A549 (cell line): ENCODE data around the gene ZNF672. TPM values are rescaled to one million over a fixed set of nuclear protein-coding genes. Genes with fewer than 3 reads are reported as not detected.
"Not testable (repeated sequence)": the region's sequence is repeated elsewhere in the genome, so short reads cannot be mapped to it uniquely, and the experiment has no call there.

ENCODE experiments used
- ATAC-seq, 2 experiments: fragments of 200-7000 bp in 1 of 2; fragments of >200 bp in 1 of 2; cut with Nextera tagmentation in 1 of 2; cut with Tn5 transposase in 1 of 2; 3 replicates each; pipeline versions ENCODE4 v1.8.0 to v1.9.1; 2018 to 2020; ENCODE audit warnings: mild to moderate bottlenecking in 1 of 2, moderate library complexity in 1 of 2
- CTCF ChIA-PET: fragments of 300-600 bp; sonication (Branson Sonifier 250); formaldehyde crosslinking; extraction: SDS; loops from one replicate; lab custom pipeline; 2021; ENCODE audit warnings: antibody characterized with exemption, inconsistent platforms; lab: Yijun Ruan, JAX
- POLR2A ChIA-PET: fragments of 350-600 bp; formaldehyde crosslinking; extraction: SDS; loops from one replicate; lab custom pipeline; 2021; ENCODE audit warnings: antibody characterized with exemption, inconsistent platforms; lab: Yijun Ruan, JAX
- DNase-seq, 2 experiments: peaks; one replicate each; pipeline versions ENCODE4 v3.0.0 to v3.0.0-alpha.2; 2011 to 2016; ENCODE audit warnings: low read depth in 1 of 2, low spot score in 1 of 2
- FAIRE-seq: peaks from 2 replicates; lab custom pipeline; 2011; peaks lifted over from hg19 to GRCh38; lab: Jason Lieb, UNC
- H3K27ac ChIP-seq, 2 experiments: fragments of >200 bp; sonication (Bioruptor Twin); formaldehyde crosslinking; 3 replicates each; pipeline ENCODE4 v1.5.1; 2016 to 2017
- H3K4me1 ChIP-seq: fragments of >200 bp; sonication (Bioruptor Twin); formaldehyde crosslinking; 3 replicates; pipeline ENCODE4 v1.6.1; 2016
- H3K4me2 ChIP-seq: fragments of >200 bp; sonication (Bioruptor Twin); formaldehyde crosslinking; 3 replicates; pipeline ENCODE4 v1.6.1; 2016
- H3K4me3 ChIP-seq: fragments of >200 bp; sonication (Bioruptor Twin); formaldehyde crosslinking; 3 replicates; pipeline ENCODE4 v1.5.1; 2016
- H3K9me3 ChIP-seq: fragments of >200 bp; sonication (Bioruptor Twin); formaldehyde crosslinking; 3 replicates; pipeline ENCODE4 v1.6.1; 2016
- CHD4 ChIP-seq: fragments of 200-600 bp; sonication (generic); IDR thresholded peaks from 2 replicates; pipeline ENCODE4 v1.6.1; 2016; ENCODE audit warnings: antibody characterized with exemption, mild to moderate bottlenecking, borderline replicate concordance
- HDAC2 ChIP-seq: fragments of 200-600 bp; sonication (generic); IDR thresholded peaks from 2 replicates; pipeline ENCODE4 v1.6.1; 2016
- HES2 ChIP-seq: fragments of >200 bp; sonication (Bioruptor Twin); formaldehyde crosslinking; IDR thresholded peaks from 2 replicates; pipeline ENCODE4 v1.6.1; 2016
- KDM1A ChIP-seq: fragments of 200-600 bp; sonication (generic); IDR thresholded peaks from 2 replicates; pipeline ENCODE4 v1.6.1; 2016; ENCODE audit warnings: low read depth, mild to moderate bottlenecking
- MYC ChIP-seq: IDR thresholded peaks from 2 replicates; pipeline ENCODE4 v1.6.1; 2012; ENCODE audit warnings: mild to moderate bottlenecking, inconsistent platforms, low read length, improper control_type of control experiment, borderline replicate concordance
- NFE2L2 ChIP-seq: fragments of 150-350 bp; conservative IDR thresholded peaks from 2 replicates; pipeline ENCODE4 v1.6.1; 2014; ENCODE audit warnings: low read length
- PBX3 ChIP-seq: IDR thresholded peaks from 2 replicates; pipeline ENCODE4 v1.6.1; 2012
- POLR2A ChIP-seq: IDR thresholded peaks from 2 replicates; pipeline ENCODE4 v1.6.1; 2012; ENCODE audit warnings: mild to moderate bottlenecking, low read length
- SREBF2 ChIP-seq: fragments of 450-650 bp; IDR thresholded peaks from 2 replicates; pipeline ENCODE4 v1.6.1; 2014; ENCODE audit warnings: mild to moderate bottlenecking, moderate library complexity
- TP53 ChIP-seq: fragments of 250-450 bp; sonication (Bioruptor Pico); IDR thresholded peaks from 2 replicates; pipeline ENCODE4 v1.5.0; 2021; ENCODE audit warnings: mild to moderate bottlenecking, moderate library complexity
- ZFP36 ChIP-seq: fragments of 450-650 bp; IDR thresholded peaks from 2 replicates; pipeline ENCODE4 v1.6.1; 2014; ENCODE audit warnings: borderline replicate concordance; ENCODE audit not compliant: partially characterized antibody
- ZSCAN20 ChIP-seq: fragments of 250-450 bp; sonication (Bioruptor Pico); IDR thresholded peaks from 2 replicates; pipeline ENCODE4 v1.8.0; 2022; ENCODE audit warnings: mild to moderate bottlenecking, moderate library complexity
- WGBS: methylation state at CpG from one replicate; pipeline ENCODE4 v1.1.6; 2017; ENCODE audit errors: missing lambda C conversion rate; 5-methylcytosine and 5-hydroxymethylcytosine counted together
- polyA plus RNA-seq, 4 experiments: library from polyadenylated mRNA; depleted of rRNA in 3 of 4; stranded (reverse); fragments of >200 nt; fragmentation: RNase III in 1 of 4; extraction: RNeasy Plus Mini Kit Qiagen cat#74134 plus additional on column Dnase treatment in 1 of 4; gene quantifications; 2 replicates in 3 of 4; 3 replicates in 1 of 4; pipeline ENCODE4 v1.2.3, GENCODE V29; 2011 to 2017
- TF ChIP-seq, protein P1 (sequence below): fragments of 150-350 bp; IDR thresholded peaks from 2 replicates; pipeline ENCODE4 v1.6.1; 2014; ENCODE audit warnings: low read depth, mild to moderate bottlenecking, low read length
- TF ChIP-seq, protein P2 (sequence below): fragments of 450-650 bp; IDR thresholded peaks from 2 replicates; pipeline ENCODE4 v1.6.1; 2014; ENCODE audit warnings: antibody characterized with exemption

ZNF672 gene
- polyA plus RNA-seq, 2 of the 4 experiments (the other 2 are of a cell fraction) = 18.9 to 20.6 TPM

GRCh38 chr1:248885646-248886045 is 47.6 kb downstream of the ZNF672 start:
- CTCF ChIA-PET = interaction anchor here (0.8 to 2.6 kb wide), 5 partner anchors 12 to 59 kb away, joined by 3 to 11 read pairs (median 4); partner anchors contain the start of genes PGBD2 and SH3BP5L
- Histone ChIP-seq H3K4me3 (no peak overlapping the region), H3K4me1 (no peaks in the 10 kb centered on the region), H3K4me2 (no peak overlapping the region), H3K9me3 (no peaks in the 10 kb centered on the region), H3K27ac (no peak overlapping the region)
- no peak for DNase-seq
- POLR2A ChIA-PET = no interaction called here
- TF ChIP-seq MYC (no peak), CHD4 (no peak), HDAC2 (no peak), HES2 (no peak), NFE2L2 (no peak), TP53 (CRISPR knock-in tag) (no peak), KDM1A (no peak)
- TF ChIP-seq, protein P1, sequence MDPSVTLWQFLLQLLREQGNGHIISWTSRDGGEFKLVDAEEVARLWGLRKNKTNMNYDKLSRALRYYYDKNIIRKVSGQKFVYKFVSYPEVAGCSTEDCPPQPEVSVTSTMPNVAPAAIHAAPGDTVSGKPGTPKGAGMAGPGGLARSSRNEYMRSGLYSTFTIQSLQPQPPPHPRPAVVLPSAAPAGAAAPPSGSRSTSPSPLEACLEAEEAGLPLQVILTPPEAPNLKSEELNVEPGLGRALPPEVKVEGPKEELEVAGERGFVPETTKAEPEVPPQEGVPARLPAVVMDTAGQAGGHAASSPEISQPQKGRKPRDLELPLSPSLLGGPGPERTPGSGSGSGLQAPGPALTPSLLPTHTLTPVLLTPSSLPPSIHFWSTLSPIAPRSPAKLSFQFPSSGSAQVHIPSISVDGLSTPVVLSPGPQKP = no peak
- no peak for ATAC-seq
- no peak for FAIRE-seq
- WGBS = 66% methylated on average over 1 of the region's 1 CpG

- TF ChIP-seq SREBF2 (no peak), PBX3 (no peak), ZFP36 (no peak), ZSCAN20 (CRISPR knock-in tag) (no peak), POLR2A (no peak)
- TF ChIP-seq, protein P2, sequence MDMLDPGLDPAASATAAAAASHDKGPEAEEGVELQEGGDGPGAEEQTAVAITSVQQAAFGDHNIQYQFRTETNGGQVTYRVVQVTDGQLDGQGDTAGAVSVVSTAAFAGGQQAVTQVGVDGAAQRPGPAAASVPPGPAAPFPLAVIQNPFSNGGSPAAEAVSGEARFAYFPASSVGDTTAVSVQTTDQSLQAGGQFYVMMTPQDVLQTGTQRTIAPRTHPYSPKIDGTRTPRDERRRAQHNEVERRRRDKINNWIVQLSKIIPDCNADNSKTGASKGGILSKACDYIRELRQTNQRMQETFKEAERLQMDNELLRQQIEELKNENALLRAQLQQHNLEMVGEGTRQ = no peak
- no peak for DNase-seq
- 14% methylated on average over 1 of the region's 1 CpG for WGBS
- FAIRE-seq = no peak
- no peaks in the 10 kb centered on the region for H3K9me3 ChIP-seq
- H3K4me1 ChIP-seq = no peaks in the 10 kb centered on the region
- ATAC-seq = no peak
- CTCF ChIA-PET = interaction anchor here (1.5 to 2.6 kb wide), 3 partner anchors 13 to 60 kb away, joined by 4 to 11 read pairs (median 5); partner anchors contain the start of genes PGBD2 and SH3BP5L
- no peak overlapping the region for H3K27ac ChIP-seq
- H3K4me3 ChIP-seq = no peak overlapping the region
- POLR2A ChIA-PET = no interaction called here
- no peak overlapping the region for H3K4me2 ChIP-seq
Observed at GRCh38 chr1:248886237-248886895, 48.3 kb downstream of the ZNF672 start.

GRCh38 chr1:248889914-248890243 is 51.9 kb downstream of the ZNF672 start:
- CTCF ChIA-PET = interaction anchor here (1.1 kb wide), 1 partner anchor 11 kb away, joined by 3 read pairs; no protein-coding TSS in a partner anchor
- ATAC-seq = not testable (repeated sequence)

More at GRCh38 chr1:248889914-248890243, 51.9 kb downstream of the ZNF672 start:
- not testable (repeated sequence) for H3K4me1 ChIP-seq, H3K27ac ChIP-seq, FAIRE-seq, H3K4me3 ChIP-seq, H3K4me2 ChIP-seq, H3K9me3 ChIP-seq, DNase-seq
- POLR2A ChIA-PET = interaction anchor here (0.7 to 1.2 kb wide), 2 partner anchors 17 to 274 kb away, joined by 3 to 5 read pairs; no protein-coding TSS in a partner anchor
- WGBS = 58% methylated on average over 10 of the region's 10 CpGs
